ENCODE data around the gene ECI1.

DNA sequence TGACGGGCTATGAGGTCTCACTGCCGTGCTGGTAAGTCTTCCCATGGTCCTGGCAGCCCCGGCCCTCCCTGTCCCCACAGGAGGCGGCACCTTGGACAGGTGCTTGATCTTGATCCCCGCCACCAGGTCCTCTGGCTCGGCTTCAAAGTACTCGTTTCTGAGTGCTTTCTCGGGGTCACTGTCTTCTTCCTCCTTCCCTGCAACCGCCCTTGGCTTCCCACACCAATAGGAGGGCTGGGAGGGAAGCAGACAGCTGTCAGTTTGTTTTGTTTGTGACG lies 48.5 kb upstream of the ECI1 start:
- TF ChIP-seq CTCF (conservative IDR thresholded peaks at IDR 0.05; ENCODE audit: low read depth, low read length) (no peak), MAZ (IDR thresholded peaks at IDR 0.05; ENCODE audit: borderline replicate concordance, low read depth, low read length) (no peak), POLR2A (IDR thresholded peaks at IDR 0.05; ENCODE audit: low read depth, low read length) (no peak), BHLHE40 (IDR thresholded peaks at IDR 0.05; ENCODE audit: low read depth, low read length) (no peak), USF2 (IDR thresholded peaks at IDR 0.05; ENCODE audit: low read depth, low read length) (no peak)

Data from IMR-90 (cell line).